ENCODE data around the gene SLC12A2. TPM values are rescaled to one million over a fixed set of nuclear protein-coding genes. Genes with fewer than 3 reads are reported as not detected.

The SLC12A2 gene
- total and polyA plus RNA-seq, 2 experiments from 2014 or later, result 8.1 to 21.3 TPM

- TF ChIP-seq ZNF462 (CRISPR knock-in tag; IDR thresholded peaks at IDR 0.05) (no peak), ETS1 (IDR thresholded peaks at IDR 0.05) (no peak), CTCF (conservative IDR thresholded peaks at IDR 0.05; ENCODE audit: low read depth in 2 of 2) (no peak), POLR2AphosphoS5 (IDR thresholded peaks at IDR 0.05; ENCODE audit: low read depth) (no peak), EZH2phosphoT487 (IDR thresholded peaks at IDR 0.05; ENCODE audit: unreplicated experiment) (no peak), NANOG (IDR thresholded peaks at IDR 0.05; ENCODE audit: borderline replicate concordance) (no peak), CREB1 (CRISPR knock-in tag; IDR thresholded peaks at IDR 0.05; ENCODE audit: low read depth) (no peak), EZH2 (IDR thresholded peaks at IDR 0.05; ENCODE audit: low read depth, unreplicated experiment) (no peak), JUNB (IDR thresholded peaks at IDR 0.05; ENCODE audit: unreplicated experiment) (no peak)
Measured at GRCh38 chr5:128038643-128039042, 44.9 kb upstream of the SLC12A2 start (continued).

All from GM23338 (cell line).